HL-60 (cell line): ENCODE measurements around the gene RAVER1.

Source experiments
- DNase-seq, 2 experiments: peaks; one replicate each; pipeline ENCODE4 v3.0.0-alpha.2; 2010 to 2020; ENCODE audit warnings: low read depth in 1 of 2, low spot score in 1 of 2
- H3K27ac ChIP-seq: fragments of 250-450 bp; sonication (Bioruptor Pico); replicated peaks from 2 replicates; pipeline ENCODE4 v1.5.1; 2020; ENCODE audit warnings: mild to moderate bottlenecking, moderate library complexity
- H3K27me3 ChIP-seq: fragments of 250-450 bp; sonication (Bioruptor Pico); 2 replicates; pipeline ENCODE4 v1.5.1; 2021; ENCODE audit warnings: mild to moderate bottlenecking, moderate library complexity; ENCODE audit not compliant: insufficient read depth, poor library complexity, severe bottlenecking
- H3K4me3 ChIP-seq: replicated peaks from 2 replicates; pipeline ENCODE4 v1.5.1; 2011; ENCODE audit warnings: mild to moderate bottlenecking, control low read depth, low read length; ENCODE audit not compliant: insufficient read depth
- GABPA ChIP-seq: IDR thresholded peaks from 2 replicates; pipeline ENCODE4 v1.6.1; 2012; ENCODE audit warnings: low read depth
- POLR2AphosphoS5 ChIP-seq: IDR thresholded peaks from 2 replicates; pipeline ENCODE4 v1.6.1; 2012; ENCODE audit warnings: low read depth
- SPI1 ChIP-seq: IDR thresholded peaks from 2 replicates; pipeline ENCODE4 v1.6.1; 2012; ENCODE audit warnings: low read depth, mild to moderate bottlenecking, borderline replicate concordance
- TF ChIP-seq, protein P1 (sequence below): IDR thresholded peaks from 2 replicates; pipeline ENCODE4 v1.6.1; 2012; ENCODE audit warnings: low read depth; ENCODE audit not compliant: insufficient replicate concordance
- TF ChIP-seq, protein P2 (sequence below): IDR thresholded peaks from one replicate; pipeline ENCODE4 v1.5.1; 2011; ENCODE audit warnings: low read length, control low read depth, inconsistent platforms; ENCODE audit not compliant: insufficient read depth

Gene RAVER1

DNA sequence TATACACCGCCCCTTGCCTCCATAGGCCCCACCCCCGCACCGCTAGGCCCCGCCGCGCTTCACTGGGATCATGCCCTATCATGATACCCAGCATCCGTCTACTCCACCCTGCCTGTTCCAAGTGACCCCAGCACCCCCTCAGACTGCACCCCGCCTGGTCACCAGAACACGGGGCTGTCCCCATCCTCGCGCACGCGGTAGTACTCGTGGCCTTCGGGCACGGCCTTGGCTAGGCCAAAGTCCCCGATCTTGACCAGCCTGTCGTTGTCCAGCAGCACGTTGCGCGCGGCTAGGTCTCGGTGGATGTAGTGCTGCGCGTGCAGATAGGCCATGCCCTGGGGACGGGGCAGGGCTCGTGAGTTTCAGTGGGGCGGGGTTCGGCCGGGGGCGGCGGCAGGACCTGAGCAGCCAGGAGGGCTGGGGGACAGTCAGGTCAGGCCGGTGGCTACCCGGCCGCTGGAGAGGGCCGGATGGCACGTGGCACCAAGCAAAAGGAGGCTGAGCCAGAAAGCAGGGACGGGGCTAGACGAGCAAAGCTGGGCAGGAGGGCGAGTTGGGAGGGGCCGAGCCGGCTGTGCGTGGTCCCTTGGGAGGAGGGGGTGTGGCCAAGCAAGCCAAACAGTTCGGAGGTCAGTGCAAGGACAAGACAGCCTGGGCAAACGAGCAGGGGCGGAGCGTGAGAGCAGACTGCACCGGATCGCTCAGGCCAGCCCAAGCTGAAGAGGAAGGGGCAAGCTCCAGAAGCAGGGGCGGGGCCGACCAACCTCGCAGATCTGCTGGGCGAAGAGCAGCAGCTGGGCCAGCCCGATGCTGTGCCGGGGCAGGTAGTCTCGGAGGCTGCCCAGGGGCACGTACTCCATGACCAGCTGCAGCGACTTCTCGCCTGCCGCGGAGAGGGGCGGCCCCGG is 19.7 kb upstream of the RAVER1 start:
- TF ChIP-seq, protein P1, sequence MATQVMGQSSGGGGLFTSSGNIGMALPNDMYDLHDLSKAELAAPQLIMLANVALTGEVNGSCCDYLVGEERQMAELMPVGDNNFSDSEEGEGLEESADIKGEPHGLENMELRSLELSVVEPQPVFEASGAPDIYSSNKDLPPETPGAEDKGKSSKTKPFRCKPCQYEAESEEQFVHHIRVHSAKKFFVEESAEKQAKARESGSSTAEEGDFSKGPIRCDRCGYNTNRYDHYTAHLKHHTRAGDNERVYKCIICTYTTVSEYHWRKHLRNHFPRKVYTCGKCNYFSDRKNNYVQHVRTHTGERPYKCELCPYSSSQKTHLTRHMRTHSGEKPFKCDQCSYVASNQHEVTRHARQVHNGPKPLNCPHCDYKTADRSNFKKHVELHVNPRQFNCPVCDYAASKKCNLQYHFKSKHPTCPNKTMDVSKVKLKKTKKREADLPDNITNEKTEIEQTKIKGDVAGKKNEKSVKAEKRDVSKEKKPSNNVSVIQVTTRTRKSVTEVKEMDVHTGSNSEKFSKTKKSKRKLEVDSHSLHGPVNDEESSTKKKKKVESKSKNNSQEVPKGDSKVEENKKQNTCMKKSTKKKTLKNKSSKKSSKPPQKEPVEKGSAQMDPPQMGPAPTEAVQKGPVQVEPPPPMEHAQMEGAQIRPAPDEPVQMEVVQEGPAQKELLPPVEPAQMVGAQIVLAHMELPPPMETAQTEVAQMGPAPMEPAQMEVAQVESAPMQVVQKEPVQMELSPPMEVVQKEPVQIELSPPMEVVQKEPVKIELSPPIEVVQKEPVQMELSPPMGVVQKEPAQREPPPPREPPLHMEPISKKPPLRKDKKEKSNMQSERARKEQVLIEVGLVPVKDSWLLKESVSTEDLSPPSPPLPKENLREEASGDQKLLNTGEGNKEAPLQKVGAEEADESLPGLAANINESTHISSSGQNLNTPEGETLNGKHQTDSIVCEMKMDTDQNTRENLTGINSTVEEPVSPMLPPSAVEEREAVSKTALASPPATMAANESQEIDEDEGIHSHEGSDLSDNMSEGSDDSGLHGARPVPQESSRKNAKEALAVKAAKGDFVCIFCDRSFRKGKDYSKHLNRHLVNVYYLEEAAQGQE, result no peak
- TF ChIP-seq POLR2AphosphoS5 (no peak), SPI1 (no peak), GABPA (no peak)
- TF ChIP-seq, protein P2, sequence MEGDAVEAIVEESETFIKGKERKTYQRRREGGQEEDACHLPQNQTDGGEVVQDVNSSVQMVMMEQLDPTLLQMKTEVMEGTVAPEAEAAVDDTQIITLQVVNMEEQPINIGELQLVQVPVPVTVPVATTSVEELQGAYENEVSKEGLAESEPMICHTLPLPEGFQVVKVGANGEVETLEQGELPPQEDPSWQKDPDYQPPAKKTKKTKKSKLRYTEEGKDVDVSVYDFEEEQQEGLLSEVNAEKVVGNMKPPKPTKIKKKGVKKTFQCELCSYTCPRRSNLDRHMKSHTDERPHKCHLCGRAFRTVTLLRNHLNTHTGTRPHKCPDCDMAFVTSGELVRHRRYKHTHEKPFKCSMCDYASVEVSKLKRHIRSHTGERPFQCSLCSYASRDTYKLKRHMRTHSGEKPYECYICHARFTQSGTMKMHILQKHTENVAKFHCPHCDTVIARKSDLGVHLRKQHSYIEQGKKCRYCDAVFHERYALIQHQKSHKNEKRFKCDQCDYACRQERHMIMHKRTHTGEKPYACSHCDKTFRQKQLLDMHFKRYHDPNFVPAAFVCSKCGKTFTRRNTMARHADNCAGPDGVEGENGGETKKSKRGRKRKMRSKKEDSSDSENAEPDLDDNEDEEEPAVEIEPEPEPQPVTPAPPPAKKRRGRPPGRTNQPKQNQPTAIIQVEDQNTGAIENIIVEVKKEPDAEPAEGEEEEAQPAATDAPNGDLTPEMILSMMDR, result no peak
- DNase-seq, result no peak
- no peak overlapping the region for H3K4me3 ChIP-seq
- H3K27ac ChIP-seq, result no peak overlapping the region
- no peaks in the 10 kb centered on the region for H3K27me3 ChIP-seq

DNA sequence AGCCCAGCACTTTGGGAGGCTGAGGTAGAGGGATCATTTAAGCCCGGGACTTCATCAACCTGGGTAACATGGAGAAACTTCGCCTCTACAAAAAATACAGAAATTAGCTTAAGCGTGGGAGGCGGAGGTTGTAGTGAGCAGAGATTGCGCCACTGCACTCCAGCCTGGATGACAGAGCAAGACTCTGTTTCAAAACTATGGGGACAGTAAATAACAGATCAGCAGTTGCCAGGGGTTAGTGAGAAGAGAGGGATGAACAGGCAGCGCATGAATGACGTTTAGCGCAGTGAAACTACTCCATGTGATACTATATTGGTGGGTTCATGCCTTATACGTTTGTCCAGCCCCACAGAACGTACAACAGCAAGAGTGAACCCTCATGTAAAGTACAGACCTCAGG is 13.2 kb upstream of the RAVER1 start:
- TF ChIP-seq POLR2AphosphoS5, result peak; percentile 76
- TF ChIP-seq, protein P2, result no peak
- no peaks in the 10 kb centered on the region for H3K27me3 ChIP-seq
- no peak overlapping the region for H3K4me3 ChIP-seq
- peak; percentile 70 to 92 for DNase-seq
- peak overlapping the region; percentile 83 for H3K27ac ChIP-seq

DNA sequence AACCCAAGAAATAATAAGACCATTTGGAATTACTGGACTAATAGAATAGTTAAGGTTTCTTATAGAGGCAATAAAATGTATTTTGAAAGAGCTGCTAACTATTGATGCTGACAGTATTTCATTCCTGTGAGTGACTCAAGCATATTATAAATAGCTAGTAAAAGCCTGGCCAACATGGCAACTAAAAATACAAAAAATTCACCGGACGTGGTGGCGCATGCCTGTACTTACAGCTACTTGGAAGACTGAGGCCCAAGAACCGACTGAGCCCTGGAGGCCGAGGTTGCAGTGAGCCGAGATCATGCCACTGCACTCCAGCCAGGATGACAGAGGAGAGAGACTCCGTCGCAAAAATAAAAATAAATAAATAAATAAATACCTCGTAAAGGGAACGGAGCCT is 11.5 kb upstream of the RAVER1 start:
- H3K27me3 ChIP-seq, result no peaks in the 10 kb centered on the region
- TF ChIP-seq GABPA, result no peak
- no peak overlapping the region for H3K4me3 ChIP-seq
- no peak for DNase-seq
- no peak overlapping the region for H3K27ac ChIP-seq

DNA sequence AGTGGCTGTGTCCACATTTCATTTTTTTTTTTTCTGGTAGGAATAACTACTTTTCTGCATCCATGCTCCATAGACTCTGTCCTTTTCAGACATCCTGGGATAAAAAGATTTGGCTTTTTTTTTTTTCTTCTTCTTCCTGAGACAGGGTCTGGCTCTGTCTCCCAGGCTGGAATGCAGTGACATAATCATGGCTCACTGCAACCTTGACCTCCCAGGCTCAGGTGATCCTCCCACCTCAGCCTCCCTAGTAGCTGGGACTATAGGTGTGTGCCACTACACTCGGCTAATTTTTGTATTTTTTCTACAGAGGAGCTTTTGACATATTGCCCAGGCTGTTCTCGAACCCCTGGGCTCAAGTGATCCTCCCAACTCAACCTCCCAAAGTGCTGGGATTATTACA is 10.2 kb upstream of the RAVER1 start:
- Histone ChIP-seq H3K27me3 (no peaks in the 10 kb centered on the region), H3K27ac (no peak overlapping the region), H3K4me3 (no peak overlapping the region)
- no peak for DNase-seq
- TF ChIP-seq SPI1 (no peak), GABPA (no peak), POLR2AphosphoS5 (no peak)
- TF ChIP-seq, protein P1, result no peak
- TF ChIP-seq, protein P2, result no peak
